HepG2 (cell line): ENCODE results near the gene AFDN. TPM values are rescaled to one million over a fixed set of nuclear protein-coding genes. Genes with fewer than 3 reads are reported as not detected.
A peak's percentile ranks its signal among the peaks of the same experiment; 100 is the strongest.

Experiments
- ELF3 ChIP-seq: IDR thresholded peaks from 2 replicates; pipeline ENCODE4 v1.6.1; 2016; ENCODE audit warnings: missing genetic modification reagents, missing compliant biosample characterization
- MIXL1 ChIP-seq: IDR thresholded peaks from 2 replicates; pipeline ENCODE4 v1.6.1; 2016
- MTA1 ChIP-seq: sonication (generic); formaldehyde crosslinking; IDR thresholded peaks from 2 replicates; pipeline ENCODE4 v1.4.0; 2020; ENCODE audit warnings: missing genetic modification reagents, mild to moderate bottlenecking, borderline replicate concordance
- NFATC3 ChIP-seq: sonication (generic); formaldehyde crosslinking; IDR thresholded peaks from 2 replicates; pipeline ENCODE4 v1.5.1; 2020; ENCODE audit warnings: mild to moderate bottlenecking, missing genetic modification reagents
- NR3C1 ChIP-seq: sonication (generic); formaldehyde crosslinking; IDR thresholded peaks from 2 replicates; pipeline ENCODE4 v1.4.0; 2020; ENCODE audit warnings: missing genetic modification reagents
- SALL1 ChIP-seq: sonication (generic); formaldehyde crosslinking; IDR thresholded peaks from 2 replicates; pipeline ENCODE4 v1.8.0; 2022; ENCODE audit warnings: mild to moderate bottlenecking, missing genetic modification reagents
- ZBTB21 ChIP-seq: sonication (generic); formaldehyde crosslinking; IDR thresholded peaks from 2 replicates; pipeline ENCODE4 v1.4.0; 2020; ENCODE audit warnings: missing genetic modification reagents
- ZBTB42 ChIP-seq: sonication (generic); formaldehyde crosslinking; IDR thresholded peaks from 2 replicates; pipeline ENCODE4 v1.5.0; 2020; ENCODE audit warnings: mild to moderate bottlenecking, missing genetic modification reagents
- ZNF225 ChIP-seq: sonication (generic); formaldehyde crosslinking; IDR thresholded peaks from 2 replicates; pipeline ENCODE4 v1.4.0; 2020; ENCODE audit warnings: mild to moderate bottlenecking, missing genetic modification reagents
- ZNF232 ChIP-seq: sonication (generic); formaldehyde crosslinking; IDR thresholded peaks from 2 replicates; pipeline ENCODE4 v1.4.0; 2020; ENCODE audit warnings: missing genetic modification reagents, borderline replicate concordance
- ZNF383 ChIP-seq: sonication (generic); formaldehyde crosslinking; IDR thresholded peaks from 2 replicates; pipeline ENCODE4 v1.4.0; 2020; ENCODE audit warnings: missing genetic modification reagents, mild to moderate bottlenecking, borderline replicate concordance
- ZNF563 ChIP-seq: sonication (generic); formaldehyde crosslinking; IDR thresholded peaks from 2 replicates; pipeline ENCODE4 v1.8.0; 2022; ENCODE audit warnings: mild to moderate bottlenecking, moderate library complexity, missing genetic modification reagents
- ZNF850 ChIP-seq: sonication (generic); formaldehyde crosslinking; conservative IDR thresholded peaks from 2 replicates; pipeline ENCODE4 v1.9.0; 2021; ENCODE audit warnings: mild to moderate bottlenecking, missing genetic modification reagents
- ZNF883 ChIP-seq: sonication (generic); formaldehyde crosslinking; IDR thresholded peaks from 2 replicates; pipeline ENCODE4 v1.5.1; 2020; ENCODE audit warnings: mild to moderate bottlenecking, missing genetic modification reagents; ENCODE audit errors: not compliant biosample characterization
- ZSCAN21 ChIP-seq: sonication (generic); formaldehyde crosslinking; IDR thresholded peaks from 2 replicates; pipeline ENCODE4 v1.8.0; 2022; ENCODE audit warnings: mild to moderate bottlenecking, missing genetic modification reagents, moderate library complexity, borderline replicate concordance
- polyA plus RNA-seq, 8 experiments: library from polyadenylated mRNA; depleted of rRNA in 3 of 8; stranded (reverse) in 7 of 8; unstranded in 1 of 8; fragments of >200 nt; fragmentation: Illumina TruSeq in 4 of 8; extraction: Trizol in 4 of 8; gene quantifications; 2 replicates each; pipeline versions ENCODE4 v1.2.1 to v1.2.3, GENCODE V29; 2011 to 2016; ENCODE audit warnings: low read depth in 4 of 8, missing spikeins in 1 of 8, mixed read lengths in 1 of 8; ENCODE audit not compliant: insufficient read depth in 1 of 8
- total RNA-seq, 5 experiments: library from RNA; depleted of rRNA; stranded (reverse); fragments of >200 nt; fragmentation: Illumina TruSeq; extraction: Trizol; gene quantifications; 2 replicates each; pipeline ENCODE4 v1.2.3, GENCODE V29; 2016; ENCODE audit warnings: low read depth in 1 of 5
- TF ChIP-seq, protein P1 (sequence below): sonication (generic); formaldehyde crosslinking; IDR thresholded peaks from 2 replicates; pipeline ENCODE4 v1.4.0; 2020; ENCODE audit warnings: missing genetic modification reagents
- TF ChIP-seq, protein P2 (sequence below): sonication (generic); formaldehyde crosslinking; IDR thresholded peaks from 2 replicates; pipeline ENCODE4 v1.8.0; 2022; ENCODE audit warnings: missing genetic modification reagents, low read depth, mild to moderate bottlenecking, borderline replicate concordance
- TF ChIP-seq, protein P3 (sequence below): sonication (generic); formaldehyde crosslinking; IDR thresholded peaks from 2 replicates; pipeline ENCODE4 v1.4.0; 2020; ENCODE audit warnings: missing genetic modification reagents
- TF ChIP-seq, protein P4 (sequence below): sonication (generic); formaldehyde crosslinking; IDR thresholded peaks from 2 replicates; pipeline ENCODE4 v1.5.0; 2020; ENCODE audit warnings: mild to moderate bottlenecking, missing genetic modification reagents
- TF ChIP-seq, protein P5 (sequence below): sonication (generic); formaldehyde crosslinking; IDR thresholded peaks from 2 replicates; pipeline ENCODE4 v1.4.0; 2020; ENCODE audit warnings: missing genetic modification reagents

The AFDN gene
- total and polyA plus RNA-seq, 2 of the 13 experiments (the other 11 are each of a cell fraction or from before 2014, with no cell fraction given), result 136 to 151 TPM

DNA sequence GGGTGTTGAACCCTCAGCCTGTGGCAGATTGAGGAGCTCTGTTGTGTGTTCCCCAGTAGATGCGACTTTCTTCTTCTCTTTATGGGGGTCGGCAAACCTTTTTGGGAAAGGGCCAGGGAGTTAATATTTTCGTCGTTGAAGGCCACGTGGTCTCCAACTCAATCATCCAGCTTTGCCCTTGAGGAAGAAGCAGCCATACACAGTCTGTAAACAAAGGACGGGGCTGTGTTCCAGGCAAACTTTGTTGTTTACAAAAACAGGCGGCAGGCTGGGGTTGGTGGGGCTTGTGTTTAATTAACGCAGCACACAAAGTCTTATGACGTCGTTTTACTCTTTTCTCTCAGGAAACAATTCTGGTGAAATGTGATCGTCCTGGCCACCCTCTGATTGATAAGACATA, 190.9 kb downstream of the AFDN start (continued):
- TF ChIP-seq, protein P1, sequence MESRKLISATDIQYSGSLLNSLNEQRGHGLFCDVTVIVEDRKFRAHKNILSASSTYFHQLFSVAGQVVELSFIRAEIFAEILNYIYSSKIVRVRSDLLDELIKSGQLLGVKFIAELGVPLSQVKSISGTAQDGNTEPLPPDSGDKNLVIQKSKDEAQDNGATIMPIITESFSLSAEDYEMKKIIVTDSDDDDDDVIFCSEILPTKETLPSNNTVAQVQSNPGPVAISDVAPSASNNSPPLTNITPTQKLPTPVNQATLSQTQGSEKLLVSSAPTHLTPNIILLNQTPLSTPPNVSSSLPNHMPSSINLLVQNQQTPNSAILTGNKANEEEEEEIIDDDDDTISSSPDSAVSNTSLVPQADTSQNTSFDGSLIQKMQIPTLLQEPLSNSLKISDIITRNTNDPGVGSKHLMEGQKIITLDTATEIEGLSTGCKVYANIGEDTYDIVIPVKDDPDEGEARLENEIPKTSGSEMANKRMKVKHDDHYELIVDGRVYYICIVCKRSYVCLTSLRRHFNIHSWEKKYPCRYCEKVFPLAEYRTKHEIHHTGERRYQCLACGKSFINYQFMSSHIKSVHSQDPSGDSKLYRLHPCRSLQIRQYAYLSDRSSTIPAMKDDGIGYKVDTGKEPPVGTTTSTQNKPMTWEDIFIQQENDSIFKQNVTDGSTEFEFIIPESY (CRISPR knock-in tag), result no peak
- TF ChIP-seq, protein P2, sequence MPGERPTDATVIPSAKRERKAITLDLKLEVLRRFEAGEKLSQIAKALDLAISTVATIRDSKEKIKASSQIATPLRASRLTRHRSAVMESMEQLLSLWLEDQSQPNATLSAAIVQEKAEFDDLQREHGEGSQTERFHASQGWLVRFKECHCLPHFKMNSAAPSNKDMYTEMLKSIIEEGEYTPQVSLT (CRISPR knock-in tag), result no peak
- TF ChIP-seq ZNF563, result no peak
- TF ChIP-seq ZNF225, result no peak
- no peak for TF ChIP-seq ZNF850 (CRISPR knock-in tag)
- TF ChIP-seq, protein P3, sequence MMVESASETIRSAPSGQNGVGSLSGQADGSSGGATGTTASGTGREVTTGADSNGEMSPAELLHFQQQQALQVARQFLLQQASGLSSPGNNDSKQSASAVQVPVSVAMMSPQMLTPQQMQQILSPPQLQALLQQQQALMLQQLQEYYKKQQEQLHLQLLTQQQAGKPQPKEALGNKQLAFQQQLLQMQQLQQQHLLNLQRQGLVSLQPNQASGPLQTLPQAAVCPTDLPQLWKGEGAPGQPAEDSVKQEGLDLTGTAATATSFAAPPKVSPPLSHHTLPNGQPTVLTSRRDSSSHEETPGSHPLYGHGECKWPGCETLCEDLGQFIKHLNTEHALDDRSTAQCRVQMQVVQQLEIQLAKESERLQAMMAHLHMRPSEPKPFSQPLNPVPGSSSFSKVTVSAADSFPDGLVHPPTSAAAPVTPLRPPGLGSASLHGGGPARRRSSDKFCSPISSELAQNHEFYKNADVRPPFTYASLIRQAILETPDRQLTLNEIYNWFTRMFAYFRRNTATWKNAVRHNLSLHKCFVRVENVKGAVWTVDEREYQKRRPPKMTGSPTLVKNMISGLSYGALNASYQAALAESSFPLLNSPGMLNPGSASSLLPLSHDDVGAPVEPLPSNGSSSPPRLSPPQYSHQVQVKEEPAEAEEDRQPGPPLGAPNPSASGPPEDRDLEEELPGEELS, result peak; percentile 56; the same call in 1 of the 2 replicates
- TF ChIP-seq ZSCAN21 (CRISPR knock-in tag), result no peak
- TF ChIP-seq MIXL1, result 0 out of 2 replicates have a peak, but pooled peaks have one; percentile 14
- no peak for TF ChIP-seq MTA1 (CRISPR knock-in tag)
- no peak for TF ChIP-seq NFATC3 (CRISPR knock-in tag)
- peak; percentile 54; the same call in 1 of the 2 replicates for TF ChIP-seq ZBTB21
- TF ChIP-seq NR3C1, result no peak
- TF ChIP-seq, protein P4, sequence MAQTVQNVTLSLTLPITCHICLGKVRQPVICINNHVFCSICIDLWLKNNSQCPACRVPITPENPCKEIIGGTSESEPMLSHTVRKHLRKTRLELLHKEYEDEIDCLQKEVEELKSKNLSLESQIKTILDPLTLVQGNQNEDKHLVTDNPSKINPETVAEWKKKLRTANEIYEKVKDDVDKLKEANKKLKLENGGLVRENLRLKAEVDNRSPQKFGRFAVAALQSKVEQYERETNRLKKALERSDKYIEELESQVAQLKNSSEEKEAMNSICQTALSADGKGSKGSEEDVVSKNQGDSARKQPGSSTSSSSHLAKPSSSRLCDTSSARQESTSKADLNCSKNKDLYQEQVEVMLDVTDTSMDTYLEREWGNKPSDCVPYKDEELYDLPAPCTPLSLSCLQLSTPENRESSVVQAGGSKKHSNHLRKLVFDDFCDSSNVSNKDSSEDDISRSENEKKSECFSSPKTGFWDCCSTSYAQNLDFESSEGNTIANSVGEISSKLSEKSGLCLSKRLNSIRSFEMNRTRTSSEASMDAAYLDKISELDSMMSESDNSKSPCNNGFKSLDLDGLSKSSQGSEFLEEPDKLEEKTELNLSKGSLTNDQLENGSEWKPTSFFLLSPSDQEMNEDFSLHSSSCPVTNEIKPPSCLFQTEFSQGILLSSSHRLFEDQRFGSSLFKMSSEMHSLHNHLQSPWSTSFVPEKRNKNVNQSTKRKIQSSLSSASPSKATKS (CRISPR knock-in tag), result no peak
- TF ChIP-seq, protein P5, sequence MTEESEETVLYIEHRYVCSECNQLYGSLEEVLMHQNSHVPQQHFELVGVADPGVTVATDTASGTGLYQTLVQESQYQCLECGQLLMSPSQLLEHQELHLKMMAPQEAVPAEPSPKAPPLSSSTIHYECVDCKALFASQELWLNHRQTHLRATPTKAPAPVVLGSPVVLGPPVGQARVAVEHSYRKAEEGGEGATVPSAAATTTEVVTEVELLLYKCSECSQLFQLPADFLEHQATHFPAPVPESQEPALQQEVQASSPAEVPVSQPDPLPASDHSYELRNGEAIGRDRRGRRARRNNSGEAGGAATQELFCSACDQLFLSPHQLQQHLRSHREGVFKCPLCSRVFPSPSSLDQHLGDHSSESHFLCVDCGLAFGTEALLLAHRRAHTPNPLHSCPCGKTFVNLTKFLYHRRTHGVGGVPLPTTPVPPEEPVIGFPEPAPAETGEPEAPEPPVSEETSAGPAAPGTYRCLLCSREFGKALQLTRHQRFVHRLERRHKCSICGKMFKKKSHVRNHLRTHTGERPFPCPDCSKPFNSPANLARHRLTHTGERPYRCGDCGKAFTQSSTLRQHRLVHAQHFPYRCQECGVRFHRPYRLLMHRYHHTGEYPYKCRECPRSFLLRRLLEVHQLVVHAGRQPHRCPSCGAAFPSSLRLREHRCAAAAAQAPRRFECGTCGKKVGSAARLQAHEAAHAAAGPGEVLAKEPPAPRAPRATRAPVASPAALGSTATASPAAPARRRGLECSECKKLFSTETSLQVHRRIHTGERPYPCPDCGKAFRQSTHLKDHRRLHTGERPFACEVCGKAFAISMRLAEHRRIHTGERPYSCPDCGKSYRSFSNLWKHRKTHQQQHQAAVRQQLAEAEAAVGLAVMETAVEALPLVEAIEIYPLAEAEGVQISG (CRISPR knock-in tag), result no peak
- no peak for TF ChIP-seq ZNF232 (CRISPR knock-in tag)
- TF ChIP-seq ZNF383 (CRISPR knock-in tag), result no peak
- no peak for TF ChIP-seq ZBTB42 (CRISPR knock-in tag)
- TF ChIP-seq ZNF883 (CRISPR knock-in tag), result no peak
- TF ChIP-seq ELF3 (CRISPR knock-in tag), result 0 out of 2 replicates have a peak, but pooled peaks have one; percentile 17
- TF ChIP-seq SALL1 (CRISPR knock-in tag), result peak; percentile 35; the same call in 1 of the 2 replicates
